Activated CD8-positive, alpha-beta memory T cell treated with anti-CD3 and anti-CD28 coated beads for 48 hours (primary cell): ENCODE results near the gene IL6ST.

Experiments
- DNase-seq, 3 experiments: peaks; one replicate each; pipeline ENCODE4 v3.0.0-alpha.2; 2020; ENCODE audit warnings: low read depth in 2 of 3, low spot score in 2 of 3

The IL6ST gene

GRCh38 chr5:55920784-55921183, 74.0 kb downstream of the IL6ST start:
- DNase-seq, result no peak

GRCh38 chr5:55919625-55920024, 75.1 kb downstream of the IL6ST start:
- DNase-seq, result no peak

GRCh38 chr5:55918087-55919035, 76.4 kb downstream of the IL6ST start:
- DNase-seq, result no peak

DNA sequence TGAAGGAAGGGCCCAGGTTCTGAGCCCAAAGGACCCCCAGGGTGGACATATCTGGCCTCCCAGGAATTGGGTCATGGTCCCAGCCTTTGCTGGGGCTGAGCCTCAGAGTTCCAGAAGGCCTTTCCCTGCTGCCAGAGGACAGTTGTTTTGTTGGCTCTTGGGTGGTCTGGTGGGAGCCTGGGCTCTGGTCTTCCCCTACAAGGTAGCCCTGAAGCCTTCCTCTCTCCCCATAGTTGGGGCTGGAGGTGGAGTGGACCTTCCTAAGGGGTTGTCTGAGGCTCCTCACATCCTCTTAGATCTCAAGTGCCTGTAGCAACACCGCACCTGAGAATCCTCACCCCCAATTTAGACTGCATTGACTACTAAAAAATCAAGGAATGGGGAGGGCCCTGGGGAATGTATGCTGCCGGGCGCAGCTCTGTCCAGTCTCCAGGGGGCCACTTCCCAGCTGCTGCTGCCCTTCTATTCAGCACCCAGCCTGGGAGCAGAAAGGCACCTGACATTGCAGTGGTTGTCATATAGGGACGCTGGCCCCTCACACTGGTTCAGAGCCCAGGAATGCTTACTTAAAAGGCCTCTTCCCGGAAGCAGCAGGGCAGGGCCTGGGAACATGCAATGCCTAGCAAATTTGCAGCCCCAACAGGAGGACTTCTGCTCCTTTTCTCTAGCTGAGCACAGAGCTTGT, 77.2 kb downstream of the IL6ST start:
- no peak for DNase-seq

GRCh38 chr5:55916986-55917385, 77.8 kb downstream of the IL6ST start:
- DNase-seq, result no peak

GRCh38 chr5:55915783-55916182, 79.0 kb downstream of the IL6ST start:
- DNase-seq, result no peak

- no peak for DNase-seq
Observed at GRCh38 chr5:55914971-55915370, 79.8 kb downstream of the IL6ST start.

GRCh38 chr5:55913466-55914413, 81.0 kb downstream of the IL6ST start:
- no peak for DNase-seq

GRCh38 chr5:55911784-55912653, 82.7 kb downstream of the IL6ST start:
- no peak for DNase-seq

GRCh38 chr5:55908804-55909203, 86.0 kb downstream of the IL6ST start:
- no peak for DNase-seq

DNA sequence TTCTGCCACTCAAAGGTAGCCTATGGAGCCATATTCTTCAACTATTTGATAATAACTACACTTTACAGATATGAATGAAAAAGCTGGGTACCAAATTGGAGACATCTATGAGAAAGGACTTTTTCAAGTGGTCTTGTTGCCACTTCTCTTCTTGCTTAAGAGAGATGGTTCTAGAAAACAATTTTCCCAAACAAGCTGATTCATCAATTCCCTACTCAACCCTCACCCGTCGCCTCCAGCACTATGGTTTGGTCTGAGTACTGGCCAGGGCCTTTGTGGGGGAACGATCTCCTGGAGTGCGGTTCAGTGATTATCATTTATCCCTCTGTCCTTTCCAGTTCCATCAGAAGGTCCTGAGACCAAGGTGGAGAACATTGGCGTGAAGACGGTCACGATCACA, 86.8 kb downstream of the IL6ST start:
- DNase-seq, result no peak

DNA sequence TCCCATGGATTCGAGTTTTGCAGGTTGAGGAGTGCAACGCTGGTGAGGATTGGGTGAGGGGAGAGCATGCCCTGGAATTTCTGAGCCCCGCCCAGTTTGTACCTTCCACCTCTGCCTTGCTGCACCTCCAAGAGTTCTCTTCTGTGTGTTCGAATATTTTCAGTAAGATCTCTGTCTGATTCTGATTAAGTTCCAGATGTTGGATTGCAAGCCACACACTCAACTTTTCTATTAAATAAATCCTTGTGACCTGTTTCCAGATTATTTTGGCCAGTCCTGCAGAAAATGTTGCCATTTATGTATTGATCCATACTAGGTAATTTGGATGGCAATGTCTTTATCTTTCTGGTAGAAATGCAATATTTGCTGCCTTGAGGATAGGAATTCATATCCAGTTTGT, 89.5 kb downstream of the IL6ST start:
- no peak for DNase-seq

GRCh38 chr5:55904152-55904551, 90.6 kb downstream of the IL6ST start:
- no peak for DNase-seq

DNA sequence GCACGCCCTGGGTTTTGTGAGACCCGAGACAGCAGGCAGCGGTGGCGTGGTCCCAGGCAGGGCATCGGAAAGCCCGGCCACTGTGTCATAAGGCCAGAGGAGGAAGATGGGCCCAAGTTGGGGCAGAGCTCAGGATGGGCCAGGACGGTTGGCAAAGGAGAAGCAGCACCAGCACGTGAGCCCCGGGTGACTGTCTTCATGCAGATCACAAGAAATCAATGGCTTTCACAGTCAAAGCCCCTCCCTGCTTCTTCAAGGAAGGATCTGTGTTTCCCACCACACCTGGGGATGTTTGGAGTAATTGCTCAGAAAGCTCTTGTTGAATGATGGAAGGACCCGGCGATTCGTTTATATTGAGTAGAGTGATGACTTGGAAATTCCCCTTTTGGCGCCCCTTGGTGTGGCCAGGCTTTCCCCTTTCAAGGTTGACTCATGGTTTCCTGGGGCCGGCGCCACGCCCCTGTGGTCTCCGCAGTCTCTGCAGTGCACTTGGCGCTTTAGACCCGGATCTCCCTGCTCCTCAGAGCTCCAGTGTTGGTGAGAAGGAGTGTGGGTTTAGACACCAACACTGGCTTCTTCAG, 91.6 kb downstream of the IL6ST start:
- DNase-seq, result peak; percentile 45 to 67 (median 55)

DNA sequence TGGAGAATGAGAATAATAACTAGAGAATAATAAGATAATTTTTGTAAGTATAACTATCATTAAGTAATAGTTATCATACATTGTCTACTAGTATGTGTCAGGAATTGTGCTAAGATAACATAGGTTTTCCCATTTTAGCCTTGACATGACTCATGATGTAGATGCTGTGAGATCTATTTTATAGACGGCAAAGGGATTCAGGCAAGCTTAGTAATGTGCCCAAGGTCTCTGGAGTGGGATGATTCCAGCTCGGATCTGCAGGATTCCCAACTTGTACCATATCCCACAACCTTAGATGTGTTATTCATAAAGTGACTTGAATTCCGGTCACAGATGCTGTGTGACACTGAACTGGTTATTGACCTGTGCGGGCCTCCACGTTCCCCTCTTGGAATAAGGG, 92.1 kb downstream of the IL6ST start:
- DNase-seq, result no peak

DNA sequence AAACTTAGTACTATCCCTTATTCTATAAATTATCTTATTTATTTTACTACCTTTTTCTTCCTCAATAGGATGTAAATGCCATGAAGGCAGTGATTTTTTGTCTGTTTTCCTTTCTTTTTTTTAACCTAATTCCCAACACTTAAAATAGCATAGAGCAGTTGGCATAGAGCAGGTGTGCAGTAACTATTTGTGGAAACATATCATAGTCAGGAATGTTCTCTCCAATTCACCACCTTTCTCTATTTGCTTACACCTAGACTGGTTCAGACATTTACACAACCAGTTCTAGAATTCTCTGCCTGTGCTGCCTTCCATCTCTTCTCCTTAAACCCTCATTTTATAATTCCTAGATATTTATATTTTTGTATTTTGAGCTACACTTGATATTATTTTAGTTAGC, 94.0 kb downstream of the IL6ST start:
- DNase-seq, result no peak

DNA sequence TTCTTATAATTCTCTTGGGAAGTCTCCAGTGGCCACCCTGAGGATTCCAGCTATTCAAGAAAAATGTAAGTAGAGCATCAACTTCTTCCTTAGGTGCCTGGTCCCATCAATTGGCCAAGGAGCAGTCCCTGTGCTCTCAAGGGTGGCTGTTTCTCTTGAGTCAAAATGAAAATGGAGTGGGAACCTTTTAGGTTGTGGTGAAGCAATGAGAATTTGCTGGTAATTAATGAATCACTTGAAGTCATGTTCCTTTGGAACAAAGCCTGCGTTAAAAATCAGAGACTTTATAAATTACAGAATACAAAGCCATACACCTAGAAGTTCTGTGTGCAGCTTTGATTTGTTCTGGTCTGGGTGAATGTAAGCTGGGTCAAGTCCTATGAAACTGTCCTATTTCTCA, 94.7 kb downstream of the IL6ST start:
- DNase-seq, result no peak

- no peak for DNase-seq
Observed at GRCh38 chr5:55899344-55899743, 95.4 kb downstream of the IL6ST start.

DNA sequence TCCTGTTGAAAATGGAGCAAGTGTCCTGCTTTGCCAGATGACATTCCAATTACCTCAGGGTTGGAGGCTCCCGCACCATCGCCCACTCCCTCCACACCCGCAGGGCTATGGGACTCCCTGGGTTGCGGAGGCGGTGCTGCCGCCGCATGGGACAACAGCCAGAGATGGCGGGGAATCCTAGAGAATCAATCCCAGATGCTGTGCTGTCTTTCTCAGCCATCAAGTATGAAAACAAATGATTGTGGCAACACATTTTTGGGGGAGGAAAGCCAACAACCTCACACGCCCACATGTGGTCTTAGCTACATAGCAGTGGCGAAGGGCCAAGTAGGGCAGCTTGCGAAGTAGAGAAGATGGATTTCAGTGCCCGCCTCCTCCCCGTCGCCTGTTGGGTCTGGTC, 96.9 kb downstream of the IL6ST start:
- no peak for DNase-seq
